HG03280 (cell line): ENCODE measurements around the gene TMEM44.
"Not testable (repeated sequence)": the region's sequence is repeated elsewhere in the genome, so short reads cannot be mapped to it uniquely, and the experiment has no call there.

Experiments used
- ATAC-seq: cut with Tn5 transposase; IDR thresholded peaks from one replicate; pipeline ENCODE4 v1.9.1; 2021; ENCODE audit warnings: mild to moderate bottlenecking, moderate library complexity; ENCODE audit not compliant: unreplicated experiment

TMEM44 gene

GRCh38 chr3:194556086-194557056, 76.8 kb downstream of the TMEM44 start:
- no peak for ATAC-seq

- ATAC-seq = no peak
Observed at GRCh38 chr3:194555175-194556062, 77.8 kb downstream of the TMEM44 start.

GRCh38 chr3:194554473-194555123, 78.6 kb downstream of the TMEM44 start:
- no peak for ATAC-seq

- no peak for ATAC-seq
Observed at GRCh38 chr3:194552327-194552949, 80.8 kb downstream of the TMEM44 start.

GRCh38 chr3:194549853-194550252, 83.4 kb downstream of the TMEM44 start:
- ATAC-seq = no peak

GRCh38 chr3:194548346-194549321, 84.6 kb downstream of the TMEM44 start:
- ATAC-seq = no peak

GRCh38 chr3:194547042-194547441, 86.2 kb downstream of the TMEM44 start:
- ATAC-seq = no peak

GRCh38 chr3:194545538-194545937, 87.7 kb downstream of the TMEM44 start:
- ATAC-seq = not testable (repeated sequence)

- no peak for ATAC-seq
Observed at GRCh38 chr3:194543550-194543949, 89.7 kb downstream of the TMEM44 start.

- ATAC-seq = no peak
Observed at GRCh38 chr3:194541483-194541882, 91.7 kb downstream of the TMEM44 start.

- no peak for ATAC-seq
Observed at GRCh38 chr3:194540274-194540905, 92.8 kb downstream of the TMEM44 start.

- ATAC-seq = no peak
Observed at GRCh38 chr3:194539498-194539897, 93.7 kb downstream of the TMEM44 start.

- ATAC-seq = no peak
Observed at GRCh38 chr3:194537732-194538247, 95.4 kb downstream of the TMEM44 start.
